Measurements from ENCODE around the gene CTNS.
"Not testable (repeated sequence)": the region's sequence is repeated elsewhere in the genome, so short reads cannot be mapped to it uniquely, and the experiment has no call there.

CTNS gene

GRCh38 chr17:3695129-3695722 lies 58.7 kb downstream of the CTNS start:
- TF ChIP-seq CTCF (IDR thresholded peaks at IDR 0.05; ENCODE audit: control insufficient read depth, insufficient read depth, low read depth, low read length, missing control alignments): no peak
- H3K4me3 ChIP-seq (ENCODE audit: control insufficient read depth, low read depth, low read length): peak overlapping the region; percentile 56
- DNase-seq (ENCODE audit: low read depth): no peak

GRCh38 chr17:3695723-3696411 lies 59.3 kb downstream of the CTNS start, which contains the start of gene P2RX5:
Gene P2RX5, minus strand, starts transcription at chr17:3696155. Its CDS starts 150 bp downstream, at chr17:3696005.
- TF ChIP-seq CTCF (IDR thresholded peaks at IDR 0.05; ENCODE audit: control insufficient read depth, insufficient read depth, low read depth, low read length, missing control alignments): no peak
- no peak for DNase-seq (ENCODE audit: low read depth)

GRCh38 chr17:3697103-3697476 lies 60.5 kb downstream of the CTNS start:
- DNase-seq (ENCODE audit: low read depth): no peak
- no peak for TF ChIP-seq CTCF (IDR thresholded peaks at IDR 0.05; ENCODE audit: control insufficient read depth, insufficient read depth, low read depth, low read length, missing control alignments)
- no peak overlapping the region for H3K4me3 ChIP-seq (ENCODE audit: control insufficient read depth, low read depth, low read length)

More at GRCh38 chr17:3695723-3696411, 59.3 kb downstream of the CTNS start, which contains the start of gene P2RX5:
- peak within 1 kb of the TSS; percentile 56 for H3K4me3 ChIP-seq (ENCODE audit: control insufficient read depth, low read depth, low read length)

- no peak for TF ChIP-seq CTCF (IDR thresholded peaks at IDR 0.05; ENCODE audit: control insufficient read depth, insufficient read depth, low read depth, low read length, missing control alignments)
- no peak overlapping the region for H3K4me3 ChIP-seq (ENCODE audit: control insufficient read depth, low read depth, low read length)
- DNase-seq (ENCODE audit: low read depth): no peak
Measured at GRCh38 chr17:3698139-3698538, 61.6 kb downstream of the CTNS start.

- no peak for TF ChIP-seq CTCF (IDR thresholded peaks at IDR 0.05; ENCODE audit: control insufficient read depth, insufficient read depth, low read depth, low read length, missing control alignments)
- no peak for DNase-seq (ENCODE audit: low read depth)
- no peak overlapping the region for H3K4me3 ChIP-seq (ENCODE audit: control insufficient read depth, low read depth, low read length)
Measured at GRCh38 chr17:3699951-3700350, 63.4 kb downstream of the CTNS start.

GRCh38 chr17:3702041-3702539 lies 65.5 kb downstream of the CTNS start:
- H3K4me3 ChIP-seq (ENCODE audit: control insufficient read depth, low read depth, low read length); DNase-seq (ENCODE audit: low read depth): not testable (repeated sequence)
